ENCODE measurements around the gene PRRC2A.

The PRRC2A gene

DNA sequence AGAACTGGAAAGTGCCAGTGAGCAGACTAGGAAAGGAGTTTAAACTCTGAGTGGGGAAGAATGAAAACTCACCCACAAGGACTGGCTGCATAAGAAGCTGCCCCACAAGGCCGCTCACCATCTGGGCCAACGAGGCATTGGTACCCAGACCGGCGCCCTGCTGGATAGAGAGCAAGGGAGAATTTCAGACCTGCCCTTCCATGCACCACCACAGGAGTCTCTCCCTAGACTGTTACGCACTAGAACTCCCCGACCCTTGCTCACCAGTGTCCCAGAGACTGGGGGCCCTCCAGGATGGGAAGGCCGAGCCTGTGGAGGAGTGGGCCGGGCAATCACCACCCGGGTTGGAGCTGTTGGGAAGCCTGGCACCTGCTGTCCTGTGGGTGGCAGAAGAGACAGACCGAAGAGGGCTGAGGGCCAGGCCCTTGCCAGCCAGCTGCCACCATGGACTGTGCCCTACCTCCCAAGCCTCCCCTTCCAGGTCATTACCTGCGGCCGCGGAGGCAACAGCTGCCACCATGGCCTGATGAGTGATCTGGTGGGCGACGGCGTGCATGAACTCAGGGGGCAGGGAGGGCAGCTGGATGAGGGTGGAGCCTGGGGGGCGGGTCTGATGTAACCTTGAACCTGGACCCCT is 23.4 kb downstream of the PRRC2A start:
- Histone ChIP-seq H3K9me3 (ENCODE audit: control insufficient read depth, low read length) (no peaks in the 10 kb centered on the region), H3K36me3 (ENCODE audit: control insufficient read depth, insufficient read depth, low read length) (no peaks in the 10 kb centered on the region), H2AFZ (no peak overlapping the region), H3K4me1 (no peaks in the 10 kb centered on the region), H3K9ac (no peak overlapping the region), H3K27me3 (ENCODE audit: control insufficient read depth, insufficient read depth, low read length) (no peaks in the 10 kb centered on the region), H3K4me3 (ENCODE audit: low read depth, low read length) (no peak overlapping the region), H3K4me2 (ENCODE audit: low read length) (no peak overlapping the region), H3K27ac (no peak overlapping the region), H3K79me2 (peaks cover 6% of the 10 kb centered on the region)
- TF ChIP-seq, protein P1, sequence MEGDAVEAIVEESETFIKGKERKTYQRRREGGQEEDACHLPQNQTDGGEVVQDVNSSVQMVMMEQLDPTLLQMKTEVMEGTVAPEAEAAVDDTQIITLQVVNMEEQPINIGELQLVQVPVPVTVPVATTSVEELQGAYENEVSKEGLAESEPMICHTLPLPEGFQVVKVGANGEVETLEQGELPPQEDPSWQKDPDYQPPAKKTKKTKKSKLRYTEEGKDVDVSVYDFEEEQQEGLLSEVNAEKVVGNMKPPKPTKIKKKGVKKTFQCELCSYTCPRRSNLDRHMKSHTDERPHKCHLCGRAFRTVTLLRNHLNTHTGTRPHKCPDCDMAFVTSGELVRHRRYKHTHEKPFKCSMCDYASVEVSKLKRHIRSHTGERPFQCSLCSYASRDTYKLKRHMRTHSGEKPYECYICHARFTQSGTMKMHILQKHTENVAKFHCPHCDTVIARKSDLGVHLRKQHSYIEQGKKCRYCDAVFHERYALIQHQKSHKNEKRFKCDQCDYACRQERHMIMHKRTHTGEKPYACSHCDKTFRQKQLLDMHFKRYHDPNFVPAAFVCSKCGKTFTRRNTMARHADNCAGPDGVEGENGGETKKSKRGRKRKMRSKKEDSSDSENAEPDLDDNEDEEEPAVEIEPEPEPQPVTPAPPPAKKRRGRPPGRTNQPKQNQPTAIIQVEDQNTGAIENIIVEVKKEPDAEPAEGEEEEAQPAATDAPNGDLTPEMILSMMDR (IDR thresholded peaks at IDR 0.05), result no peak

DNA sequence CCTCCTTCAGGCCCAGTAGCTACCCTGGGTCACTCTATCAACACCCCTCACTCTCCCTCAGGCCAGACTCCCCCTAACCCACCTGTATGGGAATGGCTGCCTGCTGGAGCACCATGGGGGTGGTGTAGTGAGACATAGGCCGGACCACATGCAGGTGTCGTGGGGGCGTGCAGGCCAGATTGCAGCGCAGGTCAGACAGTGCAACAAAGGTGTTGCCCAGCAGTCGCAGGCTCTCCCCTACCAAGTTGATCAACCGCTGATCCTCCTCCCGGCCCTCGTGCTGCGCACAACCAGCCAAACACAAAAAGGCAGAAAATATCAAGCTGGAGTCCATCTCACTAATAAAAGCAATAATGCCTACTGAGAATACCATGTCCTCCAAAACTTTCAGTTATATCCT is 24.8 kb downstream of the PRRC2A start:
- no peaks in the 10 kb centered on the region for H3K4me1 ChIP-seq
- no peak overlapping the region for H3K4me2 ChIP-seq (ENCODE audit: low read length)
- H3K79me2 ChIP-seq, result peaks cover 10% of the 10 kb centered on the region
- no peak overlapping the region for H2AFZ ChIP-seq
- no peak overlapping the region for H3K4me3 ChIP-seq (ENCODE audit: low read depth, low read length)
- H3K27me3 ChIP-seq (ENCODE audit: control insufficient read depth, insufficient read depth, low read length), result no peaks in the 10 kb centered on the region
- H3K36me3 ChIP-seq (ENCODE audit: control insufficient read depth, insufficient read depth, low read length), result no peaks in the 10 kb centered on the region
- H3K27ac ChIP-seq, result no peak overlapping the region
- H3K9me3 ChIP-seq (ENCODE audit: control insufficient read depth, low read length), result no peaks in the 10 kb centered on the region
- H3K9ac ChIP-seq, result no peak overlapping the region
- TF ChIP-seq, protein P1 (IDR thresholded peaks at IDR 0.05), result no peak

DNA sequence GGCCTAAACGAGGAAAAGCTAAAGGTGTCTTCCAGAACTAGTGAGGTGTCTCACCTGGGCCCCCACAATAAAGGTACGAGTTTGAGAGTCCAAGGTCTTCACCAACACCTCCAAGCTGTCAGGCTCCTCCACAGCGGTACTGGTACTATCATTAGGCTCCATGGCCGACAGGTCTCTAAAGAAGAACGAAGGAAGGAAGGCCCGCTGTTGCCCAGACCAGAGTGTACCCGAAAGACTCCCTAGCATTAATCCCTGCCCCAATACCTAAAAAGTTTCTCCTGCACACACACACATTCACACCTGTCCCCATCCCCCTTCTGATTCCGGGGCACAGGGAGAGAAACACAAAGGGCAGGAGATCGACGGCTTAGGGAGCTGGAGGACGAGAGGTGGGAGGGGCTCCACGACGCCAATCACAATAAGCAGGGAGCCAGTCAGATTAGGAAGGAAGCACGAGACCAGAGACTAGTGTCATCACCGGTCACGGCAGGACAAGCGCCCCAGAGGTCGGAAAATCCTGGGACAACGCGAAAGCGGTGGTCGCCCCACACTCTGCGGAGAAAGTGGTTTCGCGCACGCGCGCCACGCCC is 31.2 kb downstream of the PRRC2A start:
- Histone ChIP-seq H3K4me1 (peaks cover 12% of the 10 kb centered on the region), H3K79me2 (peaks cover 19% of the 10 kb centered on the region), H3K9ac (no peak overlapping the region), H3K27ac (peak overlapping the region; percentile 99), H2AFZ (peak overlapping the region; percentile 88), H3K4me3 (ENCODE audit: low read depth, low read length) (peak overlapping the region; percentile 87), H3K9me3 (ENCODE audit: control insufficient read depth, low read length) (no peaks in the 10 kb centered on the region), H3K27me3 (ENCODE audit: control insufficient read depth, insufficient read depth, low read length) (no peaks in the 10 kb centered on the region), H3K4me2 (ENCODE audit: low read length) (peak overlapping the region; percentile 88), H3K36me3 (ENCODE audit: control insufficient read depth, insufficient read depth, low read length) (no peaks in the 10 kb centered on the region)
- TF ChIP-seq, protein P1 (IDR thresholded peaks at IDR 0.05), result no peak

DNA sequence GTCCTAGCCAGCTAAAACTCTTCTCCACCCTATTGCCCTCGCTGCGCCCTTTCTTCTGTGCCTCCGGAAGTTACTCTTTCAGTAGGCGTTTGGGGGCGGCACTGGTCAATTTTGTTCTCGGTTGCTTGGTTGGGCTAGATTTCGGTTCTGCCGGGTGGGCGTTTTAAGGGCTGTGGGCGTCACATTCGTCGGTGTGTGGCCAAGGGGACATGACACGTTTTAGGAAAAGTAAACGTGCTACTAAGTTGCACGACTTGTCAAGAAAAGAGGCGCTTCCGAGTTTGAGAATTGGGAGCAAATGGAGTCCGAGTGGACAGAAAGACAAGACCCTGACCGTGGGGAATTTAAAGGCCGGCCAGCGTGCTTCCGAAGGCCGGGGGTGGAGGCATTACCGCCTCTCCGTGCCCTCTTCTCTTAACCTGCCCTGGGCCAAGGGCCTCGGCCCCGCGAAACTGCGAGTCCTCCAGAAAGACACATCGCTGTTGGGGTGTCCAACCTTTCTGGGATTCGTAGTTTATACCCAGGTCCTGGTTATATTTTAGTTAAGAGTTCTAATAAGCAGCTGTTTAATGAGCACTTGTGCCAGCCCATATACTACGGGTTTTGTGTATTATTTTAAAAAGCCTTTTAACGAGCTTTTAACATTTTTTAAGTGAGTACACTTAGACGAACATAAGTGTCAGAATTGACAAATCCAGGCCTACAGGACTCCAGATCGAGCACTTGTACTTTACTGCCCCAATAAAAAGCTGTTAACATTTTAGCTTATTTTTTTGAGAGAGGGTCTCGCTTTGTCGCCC is 32.6 kb downstream of the PRRC2A start:
- no peaks in the 10 kb centered on the region for H3K36me3 ChIP-seq (ENCODE audit: control insufficient read depth, insufficient read depth, low read length)
- peaks cover 12% of the 10 kb centered on the region for H3K4me1 ChIP-seq
- H3K9me3 ChIP-seq (ENCODE audit: control insufficient read depth, low read length), result no peaks in the 10 kb centered on the region

More for the DNA sequence above, 32.6 kb downstream of the PRRC2A start:
- peak overlapping the region; percentile 99 for H3K27ac ChIP-seq
- H3K4me3 ChIP-seq (ENCODE audit: low read depth, low read length), result peak overlapping the region; percentile 87
- H3K9ac ChIP-seq, result peak overlapping the region; percentile 67
- no peaks in the 10 kb centered on the region for H3K27me3 ChIP-seq (ENCODE audit: control insufficient read depth, insufficient read depth, low read length)
- H2AFZ ChIP-seq, result peak overlapping the region; percentile 88
- H3K4me2 ChIP-seq (ENCODE audit: low read length), result peak overlapping the region; percentile 88
- H3K79me2 ChIP-seq, result peaks cover 27% of the 10 kb centered on the region
- TF ChIP-seq, protein P1 (IDR thresholded peaks at IDR 0.05), result no peak
